Right forelimb (tissue), 1 donor: ENCODE results near the gene HIPK3.
"Not testable (repeated sequence)": the region's sequence is repeated elsewhere in the genome, so short reads cannot be mapped to it uniquely, and the experiment has no call there.

Source experiments
- DNase-seq: peaks from one replicate; pipeline ENCODE4 v3.0.0-alpha.2; 2018

The HIPK3 gene

DNA sequence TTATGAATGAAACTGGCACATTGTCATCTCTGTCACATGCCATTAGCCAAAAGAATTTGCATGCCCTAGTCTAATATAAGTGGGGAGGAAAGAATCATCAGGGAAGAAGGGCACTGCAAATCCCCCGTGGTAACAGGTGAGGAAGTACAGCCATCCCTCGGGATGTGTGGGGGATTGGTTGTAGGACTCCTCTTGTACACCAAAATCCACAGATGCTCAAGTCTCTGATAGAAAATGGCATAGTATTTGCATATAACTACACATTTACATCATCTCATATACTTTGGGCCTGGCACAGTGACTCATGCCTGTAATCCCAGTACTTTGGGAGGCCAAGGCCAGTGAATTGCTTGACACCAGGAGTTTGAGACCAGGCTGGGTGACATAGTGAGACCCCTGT lies 109.7 kb downstream of the HIPK3 start:
- no peak for DNase-seq

DNA sequence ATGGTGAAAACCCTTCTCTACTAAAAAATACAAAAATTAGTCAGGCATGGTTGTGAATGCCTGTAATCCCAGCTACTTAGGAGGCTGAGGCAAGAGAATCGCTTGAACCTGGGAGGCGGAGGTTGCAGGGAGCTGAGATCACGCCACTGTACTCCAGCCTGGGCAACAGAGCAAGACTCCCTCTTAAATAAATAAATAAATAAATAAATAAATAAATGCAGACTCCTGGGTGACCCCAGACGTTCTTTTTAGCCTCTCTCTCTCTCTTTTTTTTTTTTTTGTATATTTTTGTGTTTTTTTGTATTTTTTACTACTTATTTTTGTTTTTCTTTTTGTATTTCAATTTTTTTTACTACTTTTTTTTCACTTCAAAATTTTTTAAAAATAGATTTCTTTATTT lies 111.3 kb downstream of the HIPK3 start:
- not testable (repeated sequence) for DNase-seq

DNA sequence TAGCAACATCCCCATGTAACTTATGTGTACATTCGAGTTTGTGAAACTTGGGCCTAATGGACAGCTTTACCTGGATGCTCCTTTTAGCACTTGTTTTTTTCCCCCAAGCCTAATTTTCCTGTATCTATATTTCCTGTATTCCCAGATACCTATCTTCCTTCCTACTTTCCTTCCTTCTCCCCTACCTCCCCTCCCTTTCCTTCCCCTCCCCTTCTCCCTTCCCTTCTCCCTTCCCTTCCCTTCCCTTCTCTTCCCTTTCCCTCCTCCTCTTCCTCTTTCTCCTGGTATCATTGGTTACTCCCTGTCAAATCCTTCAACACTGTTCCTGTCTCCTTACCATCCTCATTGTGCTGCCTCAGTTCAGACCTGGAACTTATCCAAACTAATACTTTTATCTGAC lies 111.8 kb downstream of the HIPK3 start:
- no peak for DNase-seq

DNA sequence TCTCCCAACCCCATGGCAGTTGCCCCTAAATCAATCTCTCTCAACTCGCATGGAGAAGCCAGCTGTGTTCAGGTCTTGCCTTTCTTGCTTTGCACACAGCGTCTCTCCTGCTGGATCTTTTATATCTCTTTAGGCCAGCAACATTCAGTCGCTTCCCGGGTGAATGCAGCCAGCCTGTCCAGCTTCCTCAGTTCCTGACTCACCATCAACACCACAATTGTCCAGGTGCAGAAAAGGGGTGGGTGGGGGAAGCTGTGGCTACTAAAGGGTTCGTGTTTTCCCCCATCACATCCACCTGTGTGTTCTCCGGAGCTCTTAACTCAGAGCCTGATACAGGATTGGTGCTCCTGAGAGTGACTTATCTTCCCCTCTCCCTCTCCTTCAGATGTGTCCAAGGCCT lies 116.5 kb downstream of the HIPK3 start:
- no peak for DNase-seq

DNA sequence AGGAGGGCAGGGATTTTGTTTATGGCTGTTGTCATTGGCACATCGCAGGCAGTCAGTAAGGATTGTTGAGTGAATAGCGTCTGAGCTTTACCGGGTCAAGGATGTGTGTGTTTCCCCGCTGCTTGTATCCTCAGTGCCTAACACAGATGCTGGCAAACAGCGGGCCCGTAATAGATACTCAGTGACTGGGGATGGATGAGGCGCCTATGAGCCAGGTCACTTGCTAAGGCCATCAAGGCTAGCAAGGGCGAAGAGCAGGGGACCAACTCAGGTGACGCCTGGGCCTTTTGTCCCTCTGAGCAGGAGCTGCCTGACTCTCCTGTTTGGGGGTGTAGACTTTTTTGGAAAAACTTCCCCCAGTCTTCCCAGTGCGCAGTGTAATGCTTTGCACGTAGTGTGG lies 118.1 kb downstream of the HIPK3 start:
- DNase-seq, result no peak

DNA sequence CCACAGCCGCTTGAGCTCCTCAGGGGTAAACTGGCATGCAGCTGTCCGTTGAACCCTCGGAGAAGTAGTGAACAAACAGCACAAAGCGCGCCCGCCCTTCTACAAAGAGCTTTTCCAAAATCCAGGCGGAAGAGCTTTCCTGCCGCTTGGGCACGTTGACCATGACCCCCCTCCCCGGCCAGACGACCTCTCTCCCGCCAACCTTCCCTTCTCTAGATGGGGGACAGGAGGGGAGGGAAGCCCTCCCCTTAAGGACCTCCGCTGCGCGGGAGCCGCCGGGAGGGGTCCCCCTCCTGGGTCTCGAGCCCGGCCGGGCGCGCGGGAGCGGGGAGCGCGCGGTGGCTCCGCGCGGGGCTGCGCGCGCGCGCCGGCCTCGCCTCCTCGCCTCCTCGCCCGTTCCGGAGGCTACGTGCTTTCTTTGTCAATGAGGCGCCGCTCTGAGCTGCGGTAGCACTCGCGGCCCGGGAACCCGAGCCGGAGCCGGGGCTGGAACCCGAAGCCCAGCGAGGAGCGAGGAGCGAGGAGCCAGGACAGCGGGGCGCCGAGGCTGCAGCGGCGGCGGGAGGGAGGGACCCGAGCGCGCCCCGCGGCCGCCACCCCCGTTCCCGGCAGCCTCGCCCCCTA lies 118.6 kb downstream of the HIPK3 start, which contains the start of gene KIAA1549L:
KIAA1549L (plus strand) TSS at position 421 of the 624 bp plus-strand sequence.
- peak; percentile 65 for DNase-seq

DNA sequence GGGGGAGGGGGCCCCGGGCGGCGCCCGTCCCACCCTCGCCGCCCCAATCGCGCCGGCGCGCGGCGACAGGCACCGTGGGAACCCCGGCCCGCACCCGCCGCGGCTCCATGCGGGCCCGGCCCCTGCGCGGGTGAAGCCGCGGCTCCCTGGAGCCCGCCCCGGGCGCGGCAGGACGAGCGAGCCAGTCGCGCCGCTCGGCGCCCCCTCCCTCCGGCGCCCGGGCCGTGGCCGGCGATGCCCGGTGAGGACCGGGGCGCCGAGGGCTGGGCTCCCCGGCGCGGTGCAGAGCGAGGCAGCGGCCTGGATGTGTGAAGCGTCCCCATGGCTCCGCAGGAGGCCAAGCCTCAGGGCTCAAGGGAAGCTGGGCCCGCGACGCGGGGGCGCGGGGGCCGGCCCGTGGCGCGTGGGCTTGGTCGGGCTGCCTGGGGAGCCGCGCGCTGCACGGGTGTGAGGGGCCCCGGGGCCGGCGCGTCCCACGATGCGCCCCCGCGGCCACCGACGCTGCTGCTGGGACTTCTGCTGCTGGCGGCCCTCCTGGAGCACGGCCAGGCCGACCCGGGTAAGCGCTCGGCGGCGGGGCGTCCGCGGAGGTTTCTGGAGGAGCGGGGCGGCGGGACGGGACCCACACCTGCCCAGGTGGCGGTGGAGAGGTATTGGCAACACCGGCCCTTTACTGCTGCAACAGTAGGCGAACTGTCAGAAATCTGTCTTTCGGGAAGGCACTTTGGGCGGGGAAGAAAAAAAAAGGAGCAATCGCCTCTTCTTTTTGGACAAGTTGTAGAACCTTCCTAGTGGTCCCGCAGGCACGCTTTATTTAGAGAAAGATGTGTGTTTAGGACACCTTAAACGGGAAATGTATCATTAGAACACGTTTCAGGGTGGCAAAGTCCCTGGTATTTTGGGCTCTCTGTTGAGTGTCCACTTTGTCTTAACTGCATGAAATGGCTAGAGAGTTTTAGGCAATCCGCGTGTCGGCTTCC lies 119.4 kb downstream of the HIPK3 start:
- peak; percentile 68 for DNase-seq

DNA sequence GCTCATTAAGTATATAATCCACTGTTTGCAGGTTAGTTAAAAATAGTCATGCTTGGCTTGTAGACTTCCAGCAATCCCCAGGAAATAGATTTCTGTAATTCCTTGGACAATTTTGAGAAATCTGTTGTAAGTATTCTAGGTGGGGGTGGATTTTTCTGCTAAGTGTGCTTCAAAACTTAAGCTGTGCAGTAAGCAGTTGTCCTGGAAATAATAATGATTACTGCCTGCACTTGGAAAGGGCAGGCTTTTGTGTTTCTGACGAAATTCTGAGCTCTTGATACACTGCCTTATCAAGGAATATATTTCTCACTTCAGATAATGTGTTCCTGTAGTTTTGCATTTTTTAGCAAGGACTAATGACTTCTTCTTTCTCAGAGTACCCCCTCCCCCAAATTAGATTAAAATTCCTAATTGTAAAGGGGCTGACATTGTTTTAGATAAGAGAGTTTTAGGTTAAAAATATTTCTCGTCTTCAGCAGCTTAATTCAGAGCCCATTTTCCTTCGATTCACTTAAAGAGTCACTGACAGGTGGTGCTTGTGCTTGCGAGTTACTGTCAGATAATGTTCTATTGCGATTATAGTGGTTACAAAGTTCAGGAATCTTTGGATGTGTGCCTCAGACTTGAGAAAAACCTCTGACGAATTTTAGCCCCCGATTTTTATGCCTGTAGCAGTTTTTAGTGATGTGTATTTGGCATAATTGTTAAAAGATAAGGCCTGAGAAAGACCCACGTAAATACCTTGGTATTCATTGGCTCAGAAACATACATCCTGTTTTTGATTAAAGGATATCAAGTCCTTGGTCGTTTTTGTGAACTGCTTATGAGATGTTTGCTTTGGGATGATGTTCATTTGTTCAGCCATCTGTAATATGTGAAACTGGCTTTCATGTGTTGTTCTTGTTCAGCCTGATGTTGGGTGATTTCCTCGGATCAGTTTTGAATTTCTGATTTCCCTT lies 120.5 kb downstream of the HIPK3 start:
- no peak for DNase-seq

DNA sequence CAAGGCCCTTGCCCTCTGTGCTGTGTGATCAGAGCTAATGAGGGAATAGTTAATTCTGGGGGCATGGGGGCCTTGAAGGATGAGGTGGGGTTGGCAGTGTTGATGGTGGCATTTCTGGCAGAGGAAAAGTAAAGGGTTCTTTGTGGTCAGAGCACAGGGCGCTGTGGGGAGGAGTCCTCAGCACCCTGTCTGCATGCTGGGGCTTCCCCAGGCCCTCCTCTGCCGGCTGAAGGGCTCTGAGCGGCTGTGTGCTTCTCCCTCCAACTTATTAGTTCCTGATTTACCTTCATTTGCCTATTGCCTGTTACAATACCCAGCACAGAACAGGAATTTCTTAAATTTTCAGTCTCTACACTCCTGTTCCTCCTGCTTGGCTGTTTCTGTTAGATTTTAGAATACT lies 122.8 kb downstream of the HIPK3 start:
- no peak for DNase-seq

DNA sequence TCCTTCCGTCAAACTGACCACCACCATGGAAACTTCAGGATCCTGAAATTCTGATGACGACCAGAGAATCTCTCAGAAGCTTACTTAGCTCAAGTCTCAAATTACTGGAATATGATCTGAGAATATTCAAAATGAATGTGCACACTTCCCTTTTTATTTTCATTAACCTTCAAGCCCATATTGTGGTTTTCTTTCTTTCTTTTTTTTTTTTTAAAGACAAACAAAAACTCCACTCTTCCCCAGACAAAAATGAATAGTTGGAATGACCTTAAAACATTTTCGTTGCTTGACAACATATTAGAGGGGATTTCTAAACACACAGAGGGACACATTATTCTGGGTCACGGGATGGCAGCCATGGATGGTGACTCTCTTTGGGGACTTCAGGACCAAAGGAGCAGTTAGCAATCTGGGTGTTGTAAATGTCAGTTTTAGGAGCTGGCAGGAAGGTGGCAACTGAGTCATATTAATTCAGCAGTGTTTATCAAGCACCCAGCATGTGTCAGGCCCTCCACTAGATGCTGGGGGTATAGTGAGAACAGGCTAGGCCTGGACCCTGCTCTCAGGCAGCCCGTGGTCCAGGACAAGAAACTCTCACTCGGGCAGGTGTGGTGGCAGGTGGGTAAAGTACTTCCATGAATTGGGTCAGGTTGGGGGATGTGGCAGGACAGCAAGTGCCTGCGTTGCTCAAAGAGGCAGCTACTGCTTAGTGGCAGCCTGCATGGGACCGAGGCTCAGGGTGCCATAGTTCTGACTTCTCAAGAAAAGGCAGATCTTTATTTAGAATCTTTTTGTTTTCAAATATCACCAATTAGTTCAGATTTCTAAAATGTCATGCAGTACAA lies 126.1 kb downstream of the HIPK3 start:
- DNase-seq, result no peak

DNA sequence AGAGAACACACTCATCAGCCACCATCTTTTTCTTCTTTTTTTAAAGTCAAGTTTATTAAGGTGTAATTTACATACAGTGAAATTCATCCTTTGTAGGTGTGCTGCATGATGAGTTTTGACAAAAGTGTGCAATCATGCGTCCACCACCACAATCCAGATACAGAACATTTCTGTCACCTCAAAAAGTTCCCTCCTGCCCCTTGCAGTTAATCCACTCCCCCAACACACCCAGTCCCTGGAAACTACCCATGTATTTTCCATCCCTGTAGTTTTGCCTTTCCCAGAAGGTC lies 126.7 kb downstream of the HIPK3 start:
- no peak for DNase-seq

DNA sequence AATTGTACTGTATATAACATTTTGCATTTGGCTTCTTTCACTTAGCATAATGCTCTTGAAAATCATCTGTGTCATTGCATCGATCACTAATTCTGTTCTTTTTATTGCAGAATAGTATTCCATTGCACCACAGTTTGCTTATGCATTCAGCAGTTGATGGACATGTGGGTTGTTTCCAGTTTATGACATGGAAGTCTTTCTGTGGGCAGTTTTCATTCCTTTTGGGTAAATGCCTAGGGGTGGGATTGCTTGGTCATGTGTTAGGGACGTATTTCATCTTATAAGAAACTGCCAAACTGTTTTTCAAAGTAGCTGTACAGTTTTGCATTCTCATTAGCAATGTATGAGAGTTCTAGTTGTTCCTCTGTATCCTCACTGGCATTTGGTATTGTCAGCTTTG lies 127.0 kb downstream of the HIPK3 start:
- no peak for DNase-seq

DNA sequence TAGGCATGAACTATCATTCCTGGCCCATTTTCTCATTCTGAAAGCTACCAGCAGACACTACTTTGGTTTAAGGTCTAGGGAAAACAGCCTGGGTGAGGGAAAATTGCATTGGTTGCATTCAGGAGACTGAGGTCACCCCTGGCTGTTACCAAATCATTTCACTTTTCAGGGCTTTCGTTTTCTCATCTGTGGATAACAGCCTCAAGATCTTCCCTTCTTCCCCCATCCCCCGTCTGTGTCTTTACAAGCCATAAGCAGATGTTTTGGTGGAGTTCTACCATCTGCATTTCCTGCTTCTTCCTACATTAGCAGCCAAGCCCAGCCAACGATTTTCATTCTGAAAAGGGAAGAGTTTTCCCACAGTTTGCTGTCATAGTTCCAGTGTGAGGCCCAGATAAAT lies 130.4 kb downstream of the HIPK3 start:
- DNase-seq, result no peak

DNA sequence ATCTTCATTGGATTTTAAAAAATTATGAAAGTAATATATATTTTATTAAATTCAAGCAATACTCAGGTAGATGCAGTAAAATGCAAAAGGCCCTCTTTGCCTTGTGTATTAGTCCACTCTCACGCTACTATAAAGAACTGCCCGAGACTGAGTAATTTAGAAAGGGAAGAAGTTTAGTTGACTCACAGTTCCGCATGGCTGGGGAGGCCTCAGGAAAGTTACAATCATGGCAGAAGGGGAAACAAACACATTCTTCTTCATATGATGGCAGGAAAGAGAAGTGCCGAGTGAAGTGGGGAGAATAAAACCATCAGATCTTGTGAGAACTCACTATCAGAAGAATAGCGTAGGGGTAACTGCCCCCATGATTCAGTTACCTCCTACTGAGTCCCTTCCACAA lies 130.8 kb downstream of the HIPK3 start:
- DNase-seq, result no peak

DNA sequence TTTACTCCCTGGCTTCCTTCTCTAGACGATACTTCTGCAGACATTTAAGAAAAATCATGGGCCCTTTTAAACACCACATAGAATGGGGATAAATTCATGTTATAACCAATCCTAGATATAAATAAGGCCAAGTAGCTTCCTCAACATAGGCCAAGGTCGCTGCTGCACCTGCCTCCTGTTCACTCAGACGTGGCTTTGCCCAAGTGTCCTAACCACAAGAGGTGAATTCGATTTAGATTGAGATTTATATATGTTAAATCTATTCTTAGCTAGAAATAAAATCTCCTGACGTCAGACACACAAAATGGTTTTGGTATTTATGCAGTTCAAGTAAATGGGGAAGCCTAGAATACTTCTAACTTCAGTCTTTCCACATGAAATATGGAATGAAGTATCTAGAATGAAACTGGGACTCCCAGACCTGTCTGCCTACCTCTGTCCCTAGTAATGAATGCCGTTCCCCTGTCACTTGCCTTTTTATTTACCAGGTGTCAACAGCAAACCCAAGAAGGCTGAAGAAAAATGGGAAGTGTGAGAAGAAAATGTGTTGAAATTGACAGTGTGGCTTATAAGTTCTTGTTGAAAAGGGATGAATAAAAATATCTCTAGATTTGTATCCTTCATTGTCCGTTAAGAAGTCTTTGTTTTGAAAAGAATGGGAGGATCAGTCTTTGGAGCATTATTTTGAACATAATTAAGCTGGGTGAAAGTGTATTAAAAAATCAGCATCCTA lies 131.8 kb downstream of the HIPK3 start:
- DNase-seq, result no peak

DNA sequence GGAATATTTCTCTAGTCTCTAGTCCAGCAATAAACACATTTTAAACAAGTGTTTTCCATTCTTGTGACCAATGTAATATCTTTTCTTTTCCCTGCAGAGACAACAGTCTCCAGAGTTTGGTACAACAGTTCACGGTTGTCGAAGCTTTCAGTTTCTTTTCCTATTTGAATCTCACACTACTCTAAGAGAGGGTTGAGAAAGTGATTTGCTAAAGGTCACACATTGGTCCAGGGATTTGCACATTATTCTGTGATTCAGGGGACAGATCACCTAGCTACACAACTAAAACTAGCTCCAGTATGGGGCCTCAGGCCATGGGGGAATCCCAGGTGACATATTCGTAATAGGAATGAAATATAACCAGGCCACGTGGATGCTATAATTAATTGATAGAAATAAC lies 132.5 kb downstream of the HIPK3 start:
- no peak for DNase-seq

DNA sequence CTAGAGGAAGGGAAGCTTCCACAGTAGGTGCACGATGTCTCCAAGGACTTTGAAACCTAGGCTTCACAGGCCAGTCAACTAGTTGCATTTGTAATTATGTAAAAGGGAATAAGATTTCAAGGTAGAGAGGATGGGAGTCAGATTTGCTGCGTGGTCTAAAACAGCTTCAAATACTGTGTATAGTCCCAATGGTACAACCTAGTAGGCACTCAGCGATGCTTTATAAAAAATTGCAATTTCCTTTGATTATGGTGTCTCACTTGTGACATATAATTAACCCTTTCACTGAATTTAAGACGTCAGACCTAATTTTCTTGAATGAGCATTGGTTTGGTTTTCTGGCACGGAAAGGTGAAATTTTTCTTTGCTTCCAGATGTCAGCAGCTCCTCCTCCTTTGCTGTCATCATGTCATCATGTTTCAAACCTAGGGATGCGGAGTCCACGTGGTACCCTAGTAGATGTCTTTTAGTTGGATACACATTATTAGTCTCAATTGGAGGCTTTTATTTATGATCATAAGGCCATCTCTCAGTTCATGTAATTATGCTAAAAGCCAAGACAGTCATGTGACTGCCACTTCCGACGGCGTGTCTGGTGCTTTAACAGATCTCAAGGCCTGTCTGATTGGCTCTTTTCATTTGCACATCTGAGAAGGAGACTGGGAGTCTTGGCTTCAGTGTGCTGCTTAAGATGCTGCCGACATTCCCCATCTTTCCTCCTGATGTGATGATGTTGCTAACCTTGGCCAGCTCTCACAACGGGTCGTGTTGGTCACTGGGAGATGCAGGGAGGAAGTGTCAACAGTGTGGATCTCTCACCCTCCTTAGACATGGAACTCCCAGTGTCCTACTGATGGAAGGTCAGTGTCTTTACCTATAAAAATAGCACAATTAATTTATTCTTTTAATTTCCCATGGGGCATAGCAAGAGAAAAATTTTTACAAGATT lies 134.0 kb downstream of the HIPK3 start:
- no peak for DNase-seq

DNA sequence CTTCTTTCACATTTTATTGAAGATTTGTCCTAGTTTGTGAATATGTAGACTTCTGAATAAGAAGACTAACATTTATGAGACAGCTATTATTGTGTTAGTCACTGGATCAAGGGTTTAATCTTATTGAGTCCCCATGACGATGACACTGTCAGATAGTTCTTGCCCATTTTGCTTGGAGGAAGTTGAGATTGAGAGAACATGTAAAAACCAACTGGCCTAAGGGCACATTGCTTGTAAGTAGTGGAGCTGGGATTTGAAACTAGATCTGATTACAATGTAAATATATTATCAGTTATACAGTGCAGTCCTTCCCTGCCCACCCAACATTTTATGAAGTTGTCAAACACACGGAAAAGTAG lies 134.7 kb downstream of the HIPK3 start:
- no peak for DNase-seq

DNA sequence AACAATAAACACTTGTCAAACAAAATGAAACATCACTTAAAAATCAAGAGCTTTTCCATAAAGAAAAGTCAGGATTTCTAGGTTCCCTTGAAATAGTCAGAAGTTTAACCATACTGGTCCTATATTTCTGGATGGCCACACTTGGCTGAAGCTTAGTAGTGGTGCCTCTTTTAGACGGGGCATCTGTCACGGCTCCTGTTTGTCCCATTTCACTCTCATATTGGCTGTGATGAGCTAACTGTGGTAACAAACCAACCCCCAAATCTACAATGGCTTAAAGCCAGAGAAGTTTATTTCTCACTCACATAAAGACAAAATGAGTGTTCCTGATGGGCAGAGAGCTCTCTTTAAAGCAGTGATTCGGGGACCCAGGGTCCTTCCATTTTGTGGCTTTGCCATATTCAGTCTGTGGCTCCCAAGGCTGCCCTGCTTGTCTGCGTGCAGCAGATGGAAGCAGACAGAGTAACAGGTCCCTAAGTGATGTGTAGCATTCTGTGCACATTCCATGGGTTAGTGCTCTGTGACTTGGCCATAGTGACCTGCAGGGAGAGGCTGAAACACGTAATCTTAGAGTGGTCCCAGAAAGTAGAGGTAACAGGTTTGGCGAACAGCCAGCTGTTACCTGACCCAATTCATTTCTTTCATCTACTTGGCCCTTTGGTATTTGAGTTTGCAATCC lies 137.4 kb downstream of the HIPK3 start:
- no peak for DNase-seq

DNA sequence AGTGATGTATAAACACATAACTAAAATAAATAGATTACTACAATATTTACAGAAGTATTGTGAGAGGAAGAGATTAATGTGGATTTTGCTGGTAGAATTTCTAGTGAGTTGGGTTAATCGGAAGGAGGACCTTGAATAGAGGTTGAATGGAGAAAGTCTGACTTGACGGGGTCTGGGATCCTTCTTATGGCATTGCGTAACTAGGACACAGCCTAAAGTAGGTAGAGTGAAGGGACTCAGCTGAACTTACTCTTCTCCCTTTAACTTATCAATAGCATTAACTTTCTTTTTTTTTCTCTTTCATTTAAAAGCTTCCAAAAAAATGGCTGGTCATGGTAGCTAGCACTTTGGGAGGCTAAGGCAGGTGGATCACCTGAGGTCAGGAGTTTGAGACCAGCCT lies 139.2 kb downstream of the HIPK3 start:
- DNase-seq, result no peak
